ENCODE data around the gene DYRK4.
A peak's percentile ranks its signal among the peaks of the same experiment; 100 is the strongest.

The DYRK4 gene

GRCh38 chr12:4564818-4565217 is 2.8 kb downstream of the DYRK4 start:
- no peak for DNase-seq

DNA sequence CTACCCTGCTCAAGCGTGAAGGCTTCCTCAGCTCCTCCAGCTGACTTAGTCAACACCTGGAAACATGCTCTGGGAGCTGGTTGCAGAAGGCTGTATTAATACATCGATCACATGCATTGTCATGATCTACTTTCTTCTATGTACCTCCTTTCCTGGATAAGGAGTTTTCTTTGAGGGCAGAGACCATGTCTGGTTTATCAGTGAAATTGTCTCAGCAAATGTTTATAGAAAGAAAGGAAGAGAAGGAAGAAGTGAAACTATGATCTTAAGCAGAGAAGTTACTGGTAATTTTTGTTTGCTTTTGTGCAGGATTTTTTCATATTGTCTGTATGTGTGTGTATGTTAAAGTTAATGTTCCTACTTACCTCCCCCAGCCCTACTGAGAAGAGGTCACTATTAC is 4.5 kb downstream of the DYRK4 start:
- DNase-seq: no peak

DNA sequence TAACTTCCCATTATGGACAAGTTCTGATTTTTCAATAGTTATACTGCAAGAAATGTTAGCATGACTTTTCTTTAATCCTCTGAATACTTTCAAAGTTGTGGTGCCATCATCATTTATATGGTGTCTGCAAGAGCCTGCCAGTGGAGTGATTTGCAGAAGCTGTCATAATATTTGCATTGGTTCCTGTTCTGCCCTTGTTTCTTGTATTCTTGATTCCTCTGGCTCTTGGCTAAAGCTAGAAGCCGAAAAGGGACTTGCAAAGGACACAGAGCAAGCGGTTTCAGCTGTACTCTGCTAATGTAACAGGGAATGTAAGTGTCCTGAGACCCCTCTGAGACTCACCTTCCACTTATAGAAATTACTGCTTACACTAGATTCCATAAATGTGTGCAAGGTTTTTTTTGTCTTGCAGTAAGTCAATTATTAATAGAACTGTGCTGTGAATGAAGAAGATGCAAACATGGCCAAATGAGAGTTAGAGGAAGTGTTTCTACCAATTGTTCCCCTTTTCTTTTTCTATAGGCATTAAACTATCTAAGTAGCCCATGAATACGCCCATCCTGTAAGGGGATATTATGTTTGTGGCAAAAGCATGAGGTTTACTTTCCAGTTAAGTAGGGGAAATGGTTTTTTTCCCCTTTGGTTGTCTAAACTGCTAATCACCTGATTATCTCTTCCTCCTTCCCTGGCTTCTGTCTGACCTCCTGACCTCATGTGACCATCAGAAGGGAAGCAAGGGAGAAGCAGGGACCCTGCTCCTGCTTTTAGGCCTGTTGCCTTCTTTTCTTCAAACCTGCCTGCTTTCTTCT is 5.3 kb downstream of the DYRK4 start:
- no peak for DNase-seq

DNA sequence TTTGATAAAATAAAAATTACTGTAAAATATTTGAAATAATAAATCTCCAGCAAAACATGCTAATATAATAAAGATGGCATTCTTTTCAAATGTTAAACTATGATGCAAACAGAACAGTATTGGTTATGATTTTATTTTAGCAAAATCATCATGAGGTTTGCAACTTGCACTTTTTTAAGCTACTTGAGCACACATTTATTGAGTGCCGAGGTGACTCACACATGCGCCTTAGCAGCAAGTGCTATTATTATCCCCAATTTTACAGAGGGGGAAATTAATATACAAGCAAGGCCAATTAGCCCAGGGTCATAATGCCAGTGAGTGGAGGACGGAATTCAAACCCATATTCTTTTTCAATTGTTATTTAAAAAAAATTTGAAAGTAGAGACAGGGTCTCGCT is 7.3 kb downstream of the DYRK4 start:
- DNase-seq: no peak

- no peak for DNase-seq
Measured at GRCh38 chr12:4572680-4573079, 10.7 kb downstream of the DYRK4 start.

DNA sequence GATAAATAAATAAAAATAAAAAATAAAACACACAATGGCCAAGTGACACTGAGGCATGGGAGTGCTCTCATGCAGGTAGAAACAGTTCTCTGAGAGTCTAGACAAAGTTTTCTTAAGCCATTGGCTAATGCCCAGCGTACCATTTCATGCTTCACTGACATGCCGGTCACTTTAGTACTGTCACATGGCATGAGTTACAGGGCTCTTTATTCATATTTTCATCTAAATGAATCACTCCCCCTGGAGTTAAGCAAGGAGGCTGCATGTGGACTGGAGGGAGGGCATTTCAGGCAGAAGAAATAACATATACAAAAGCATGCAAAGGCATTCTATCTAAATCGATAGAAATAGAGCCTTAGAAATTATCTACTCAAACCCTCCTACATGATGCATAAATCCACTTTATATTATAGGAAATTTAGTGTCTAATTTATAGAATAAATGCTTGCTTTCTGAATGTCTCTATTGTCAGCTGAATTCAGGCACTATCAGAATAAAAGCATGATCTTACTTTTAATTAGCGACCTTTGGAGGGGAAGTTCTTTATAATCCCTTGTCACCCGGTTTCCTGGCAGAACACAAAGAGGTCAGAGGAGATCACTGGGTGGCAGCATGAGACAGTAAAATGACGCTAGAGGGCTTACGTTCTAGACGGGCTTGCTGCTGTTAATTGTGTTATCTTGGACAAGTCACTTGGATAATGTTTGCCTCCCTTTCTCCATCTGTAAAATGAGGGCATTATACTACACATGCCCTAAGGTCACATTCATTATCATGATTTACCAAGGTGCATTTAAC is 17.5 kb downstream of the DYRK4 start:
- DNase-seq: no peak

DNA sequence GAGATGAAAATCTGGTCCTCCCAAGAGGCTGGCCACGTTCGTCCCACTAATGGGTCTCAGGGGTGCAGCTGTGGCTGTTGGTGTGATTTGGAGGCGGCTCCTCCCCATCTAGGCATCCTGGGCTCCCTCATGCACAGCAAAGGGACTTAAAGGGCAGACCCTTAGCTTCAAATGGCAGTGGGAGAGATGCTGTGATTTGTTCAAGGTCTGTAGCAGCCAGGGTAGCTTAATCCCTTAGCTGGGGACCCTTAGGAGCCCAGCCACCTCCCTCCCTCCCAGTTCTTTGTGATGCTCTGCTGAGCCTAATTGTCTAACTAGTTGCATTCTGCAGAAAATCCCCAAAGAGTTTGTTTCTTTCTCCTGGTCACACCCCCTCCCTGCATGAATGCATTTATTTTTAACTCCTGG is 18.3 kb downstream of the DYRK4 start:
- no peak for DNase-seq

GRCh38 chr12:4584281-4584680 is 22.3 kb downstream of the DYRK4 start:
- DNase-seq: no peak

DNA sequence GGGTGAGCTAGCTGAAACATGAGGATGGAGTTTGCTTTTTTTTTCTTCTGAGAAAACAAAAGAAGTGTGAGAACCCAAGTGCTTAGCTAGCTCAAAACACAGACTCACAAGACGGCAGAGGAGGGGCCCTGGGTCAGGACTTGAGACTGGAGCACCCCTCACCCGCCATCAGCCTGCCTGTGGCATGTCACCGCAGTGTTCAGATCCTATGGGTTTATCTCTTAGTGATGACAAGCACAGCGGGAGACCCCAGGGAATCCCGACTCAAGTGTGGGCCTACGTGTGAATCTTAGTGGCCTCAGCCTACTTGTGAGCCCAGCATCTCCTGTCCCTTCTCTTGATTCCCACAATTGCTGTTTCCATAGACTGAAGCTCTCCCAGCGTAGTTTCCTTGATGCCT is 22.9 kb downstream of the DYRK4 start:
- DNase-seq: no peak

- DNase-seq: no peak
Measured at GRCh38 chr12:4586500-4586899, 24.5 kb downstream of the DYRK4 start.

DNA sequence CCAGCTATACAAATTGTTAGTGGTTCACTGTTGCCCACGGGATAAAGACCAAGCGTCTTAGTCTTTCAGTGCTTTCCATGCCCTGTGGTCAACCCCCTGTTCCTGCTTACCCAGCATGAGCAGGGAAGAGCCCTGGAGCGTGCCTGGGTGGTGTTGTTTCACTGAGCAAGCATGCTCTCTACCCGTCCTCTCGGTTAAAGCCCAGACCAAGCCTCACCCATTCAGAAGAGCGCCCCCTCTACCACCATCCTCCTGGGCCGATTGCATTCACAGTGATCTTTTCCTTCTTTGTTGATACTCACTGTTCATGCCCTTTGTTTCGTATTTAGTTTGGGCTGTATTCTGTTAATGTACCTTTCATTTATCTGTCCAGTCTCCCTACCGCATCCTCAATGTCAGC is 25.1 kb downstream of the DYRK4 start:
- DNase-seq: no peak

DNA sequence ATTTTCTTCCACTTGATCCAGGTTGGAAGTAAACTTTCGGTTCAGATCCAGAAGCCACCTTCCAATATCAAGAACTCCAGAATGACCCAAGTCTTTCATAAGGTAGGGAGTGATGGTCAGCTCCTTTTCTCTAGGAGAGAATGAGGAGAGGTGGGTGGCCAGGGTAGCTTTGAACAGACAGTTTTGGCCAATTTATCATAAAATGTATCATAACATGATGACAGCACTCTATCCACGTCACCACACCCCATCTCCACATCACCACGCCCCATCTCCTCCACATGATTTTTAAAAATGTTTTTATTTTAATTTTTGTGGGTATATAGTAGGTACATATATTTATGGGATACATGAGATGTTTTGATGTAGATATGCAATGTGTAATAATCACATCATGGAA is 26.9 kb downstream of the DYRK4 start:
- no peak for DNase-seq

- DNase-seq: no peak
Measured at GRCh38 chr12:4589941-4590340, 27.9 kb downstream of the DYRK4 start.

DNA sequence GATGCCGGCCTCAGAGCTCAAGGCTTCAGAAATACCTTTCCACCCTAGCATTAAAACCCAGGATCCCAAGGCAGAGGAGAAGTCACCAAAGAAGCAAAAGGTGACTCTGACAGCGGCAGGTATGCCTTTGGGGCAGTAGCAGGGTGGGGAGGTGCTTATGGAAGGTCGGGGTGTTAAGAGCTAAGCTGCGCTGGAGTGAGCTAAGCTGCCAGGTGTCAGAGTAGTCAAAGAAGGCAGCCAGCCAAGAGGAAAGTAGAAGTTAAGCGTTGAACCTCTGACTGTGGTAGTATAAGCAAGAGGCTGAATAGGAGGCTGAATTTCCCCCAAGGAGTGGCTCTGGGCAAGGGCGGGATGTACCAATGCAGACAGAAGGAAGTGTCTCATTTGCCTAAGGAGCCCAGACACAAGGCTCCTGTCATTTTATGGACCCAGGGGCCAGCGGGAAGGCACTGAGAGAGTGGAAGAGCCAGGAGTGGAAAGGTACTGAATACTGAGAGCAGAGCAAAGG is 29.2 kb downstream of the DYRK4 start:
- DNase-seq: no peak

DNA sequence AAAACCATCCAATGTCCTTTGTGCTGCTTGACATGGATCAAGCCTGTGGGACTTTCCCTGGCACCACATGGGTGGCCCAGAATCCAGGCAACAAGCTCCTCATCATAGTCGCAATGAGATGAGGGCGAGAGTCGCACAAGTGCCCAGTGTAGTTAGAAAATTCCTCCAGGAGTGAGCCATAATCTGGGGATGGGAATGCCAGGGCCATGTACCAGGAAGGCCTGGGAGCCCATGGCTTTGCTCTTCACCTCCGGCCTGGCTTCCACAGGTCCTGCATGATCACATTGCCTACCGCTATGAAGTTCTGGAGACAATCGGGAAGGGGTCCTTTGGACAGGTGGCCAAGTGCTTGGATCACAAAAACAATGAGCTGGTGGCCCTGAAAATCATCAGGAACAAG is 33.9 kb downstream of the DYRK4 start:
- no peak for DNase-seq

DNA sequence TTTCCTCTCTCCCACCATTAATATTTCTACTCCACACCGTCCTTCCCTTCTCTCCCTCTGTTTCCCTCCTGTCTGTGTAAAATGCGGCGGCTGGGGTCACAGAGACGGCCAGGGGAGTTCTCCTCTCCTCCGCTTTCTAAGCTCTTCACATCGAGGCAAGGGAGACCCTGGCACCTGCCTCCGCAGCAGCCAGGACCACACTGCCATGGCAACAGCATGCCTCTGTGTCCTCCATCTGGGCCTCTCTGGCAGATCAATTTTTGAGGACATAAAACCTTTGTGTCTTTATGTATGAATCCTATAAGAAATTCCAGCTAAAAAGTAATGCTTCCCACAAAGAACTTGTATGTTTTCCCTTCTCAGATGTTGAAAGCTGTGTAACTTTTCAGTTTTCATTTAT is 41.4 kb downstream of the DYRK4 start:
- no peak for DNase-seq

DNA sequence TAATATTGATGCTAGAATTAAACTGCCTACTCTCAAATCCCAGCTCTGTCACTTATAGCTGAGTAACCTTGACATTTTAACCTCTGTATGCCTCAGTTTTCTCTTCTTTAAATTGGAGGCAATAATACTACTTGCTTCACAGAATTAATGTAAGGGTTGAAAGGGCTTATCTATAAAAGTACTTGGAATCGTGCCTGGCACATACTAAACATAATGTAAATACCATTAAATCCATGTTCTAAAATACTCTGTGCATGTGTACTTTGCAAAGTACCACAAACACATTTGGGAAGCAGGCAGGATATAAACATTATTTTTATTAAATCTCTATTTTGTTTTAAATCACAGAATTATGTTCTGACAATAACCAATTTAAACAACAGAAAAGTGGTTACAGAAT is 41.9 kb downstream of the DYRK4 start:
- DNase-seq: no peak

DNA sequence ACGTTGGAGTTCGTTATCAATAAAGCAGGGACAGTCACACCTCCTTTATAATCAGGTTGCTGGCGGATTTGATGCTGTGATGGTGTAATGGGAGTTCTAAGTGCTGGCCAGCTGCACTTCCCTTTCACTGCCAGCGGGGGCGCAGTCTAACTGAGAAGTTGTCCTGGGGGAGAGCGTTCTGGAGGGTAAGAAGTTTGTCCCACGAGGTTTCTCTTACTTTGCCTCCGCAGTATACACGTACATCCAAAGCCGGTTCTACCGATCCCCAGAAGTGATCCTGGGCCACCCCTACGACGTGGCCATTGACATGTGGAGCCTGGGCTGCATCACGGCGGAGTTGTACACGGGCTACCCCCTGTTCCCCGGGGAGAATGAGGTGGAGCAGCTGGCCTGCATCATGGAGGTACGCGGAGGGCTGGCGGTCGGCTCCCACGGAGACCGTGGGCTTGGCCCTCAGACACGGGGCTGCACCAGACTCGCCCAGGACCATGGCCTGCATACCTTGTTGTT is 42.7 kb downstream of the DYRK4 start:
- DNase-seq: peak; percentile 71

- no peak for DNase-seq
Measured at GRCh38 chr12:4607056-4607455, 45.0 kb downstream of the DYRK4 start.

- DNase-seq: no peak
Measured at GRCh38 chr12:4609071-4609470, 47.1 kb downstream of the DYRK4 start.

- no peak for DNase-seq
Measured at GRCh38 chr12:4610481-4610880, 48.5 kb downstream of the DYRK4 start.

DNA sequence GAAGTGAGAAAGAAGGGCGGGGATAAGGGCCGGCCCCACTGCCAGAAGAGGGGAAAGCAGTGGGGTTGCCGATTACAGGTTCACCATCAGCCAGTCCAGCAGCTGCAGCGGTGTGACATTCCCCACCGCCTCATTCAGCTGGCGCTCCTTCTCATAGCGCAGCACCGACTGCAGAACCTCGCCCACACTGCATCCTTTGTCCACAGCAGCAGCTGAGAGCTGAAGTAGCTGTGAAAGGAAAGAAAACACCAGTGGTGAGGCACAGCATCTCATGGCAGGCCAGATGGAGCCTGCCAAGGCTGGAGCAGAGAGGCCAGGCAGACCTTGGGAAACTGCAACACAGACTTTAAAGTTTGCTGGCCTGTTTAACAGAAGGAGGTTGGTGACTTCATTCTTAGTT is 53.7 kb downstream of the DYRK4 start:
- DNase-seq: no peak

DNA sequence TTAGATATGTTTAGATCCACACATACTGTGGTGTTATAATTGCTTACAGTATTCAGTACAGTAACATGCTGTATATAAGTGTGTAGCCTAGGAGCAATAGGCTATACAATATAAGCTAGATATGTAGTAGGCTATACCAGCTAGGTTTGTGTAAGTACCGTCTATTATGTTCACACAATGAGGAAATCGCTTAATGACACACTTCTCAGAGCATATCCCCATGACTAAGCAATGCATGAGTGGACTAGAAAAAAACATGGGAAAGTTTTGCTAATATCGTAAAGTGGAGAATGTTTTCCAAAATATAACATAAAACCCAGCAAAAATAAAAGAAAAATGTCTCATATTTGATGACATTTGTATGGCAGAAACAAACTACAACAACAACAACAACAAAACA is 59.5 kb downstream of the DYRK4 start:
- DNase-seq: no peak

DNA sequence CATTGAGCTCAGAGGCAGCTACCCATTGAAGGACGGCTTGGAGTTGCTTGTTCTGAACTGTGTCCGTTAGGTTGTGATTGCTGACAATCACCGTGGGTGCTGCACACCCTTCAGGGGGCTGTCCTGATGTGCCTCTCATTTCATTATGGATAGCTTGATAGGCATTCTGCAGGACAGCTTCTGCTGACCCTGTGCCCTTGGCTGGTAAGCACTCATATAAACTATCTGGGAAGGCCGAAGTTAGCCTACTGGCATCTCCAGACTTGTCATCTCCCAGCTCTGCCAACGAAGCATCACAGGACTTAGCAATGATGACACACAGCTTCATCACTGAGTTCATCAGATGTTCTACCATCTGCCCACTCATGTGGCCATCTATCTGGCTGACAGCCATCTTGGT is 64.5 kb downstream of the DYRK4 start:
- DNase-seq: no peak
